SH-SY5Y (cell line): Measurements from ENCODE around the gene PRKRA.

Experiments used
- GATA2 ChIP-seq: IDR thresholded peaks from 2 replicates; pipeline ENCODE4 v1.6.1; 2011; ENCODE audit warnings: mild to moderate bottlenecking, low read depth, low read length
- GATA3 ChIP-seq: IDR thresholded peaks from 2 replicates; pipeline ENCODE4 v1.6.1; 2011; ENCODE audit warnings: low read depth, mild to moderate bottlenecking, low read length, moderate library complexity

GRCh38 chr2:178409261-178409660, 41.7 kb downstream of the PRKRA start:
- TF ChIP-seq GATA2 = no peak
- no peak for TF ChIP-seq GATA3
